Natural killer cell (primary cell): ENCODE data around the gene MAP2K4. TPM values are rescaled to one million over a fixed set of nuclear protein-coding genes. Genes with fewer than 3 reads are reported as not detected.

Experiments used
- ATAC-seq, 3 donors: fragments of 150-1000 bp in 2 of 3; fragments of 200-7000 bp in 1 of 3; cut with Tn5 transposase; 1 replicate in 1 of 3; 2 replicates in 2 of 3; pipeline ENCODE4 v1.10.0; 2021; ENCODE audit warnings: mild to moderate bottlenecking in 2 of 3, moderate library complexity in 2 of 3
- DNase-seq, 2 donors: peaks; one replicate each; pipeline versions ENCODE4 v3.0.0 to v3.0.0-alpha.2; 2013 to 2021; ENCODE audit warnings: mixed read lengths in 1 of 2
- H3K27ac ChIP-seq: one replicate; pipeline ENCODE4 v1.5.1; 2013; ENCODE audit warnings: mild to moderate bottlenecking, low read length
- H3K27me3 ChIP-seq: one replicate; pipeline ENCODE4 v1.6.1; 2013; ENCODE audit warnings: low read length; ENCODE audit not compliant: control insufficient read depth, insufficient read depth
- H3K36me3 ChIP-seq: one replicate; pipeline ENCODE4 v1.6.1; 2013; ENCODE audit warnings: low read length; ENCODE audit not compliant: control insufficient read depth, insufficient read depth
- H3K4me1 ChIP-seq: one replicate; pipeline ENCODE4 v1.6.1; 2013; ENCODE audit warnings: low read length; ENCODE audit not compliant: control insufficient read depth, insufficient read depth
- H3K4me3 ChIP-seq: one replicate; pipeline ENCODE4 v1.5.1; 2013; ENCODE audit warnings: low read length
- H3K9me3 ChIP-seq: one replicate; pipeline ENCODE4 v1.6.1; 2013; ENCODE audit warnings: low read length; ENCODE audit not compliant: control insufficient read depth, insufficient read depth
- H3K27ac Mint-ChIP-seq, 2 donors: one replicate each; pipeline ENCODE4 v1.8.0; 2022; ENCODE audit warnings: mild to moderate bottlenecking in 2 of 2, mixed read lengths in 2 of 2, moderate library complexity in 1 of 2
- H3K27me3 Mint-ChIP-seq, 2 donors: one replicate each; pipeline ENCODE4 v1.8.0; 2022; ENCODE audit warnings: low read depth in 2 of 2, mixed read lengths in 2 of 2
- H3K36me3 Mint-ChIP-seq: one replicate; pipeline ENCODE4 v1.8.0; 2022; ENCODE audit warnings: mixed read lengths
- H3K4me1 Mint-ChIP-seq, 2 donors: one replicate each; pipeline ENCODE4 v1.8.0; 2022; ENCODE audit warnings: mixed read lengths in 2 of 2
- H3K4me3 Mint-ChIP-seq: one replicate; pipeline ENCODE4 v1.8.0; 2022; ENCODE audit warnings: mild to moderate bottlenecking, moderate library complexity, mixed read lengths
- H3K9me3 Mint-ChIP-seq, 2 donors: one replicate each; pipeline ENCODE4 v1.8.0; 2022; ENCODE audit warnings: mixed read lengths in 2 of 2
- WGBS: methylation state at CpG from one replicate; pipeline ENCODE4 v1.1.7; 2013; ENCODE audit warnings: missing lambda C conversion rate; ENCODE audit not compliant: insufficient coverage; 5-methylcytosine and 5-hydroxymethylcytosine counted together
- intact Hi-C: fragments of 100-400 bp; cut with micrococcal nuclease; formaldehyde crosslinking; loops from one replicate; pipeline ENCODE4 v1.14.2; 2022
- total RNA-seq, 4 donors: library from RNA; stranded (reverse); fragments of 120-200 nt in 1 of 4; gene quantifications; one replicate each; pipeline versions ENCODE4 v1.2.3 to v1.2.4, GENCODE V29; 2013 to 2022
- TF ChIP-seq, protein P1 (sequence below): fragments of 200-600 bp; IDR thresholded peaks from one replicate; pipeline ENCODE4 v1.8.0; 2022; ENCODE audit warnings: antibody characterized with exemption

The MAP2K4 gene
- total RNA-seq, 3 donors from 2014 or later (not counting 1 experiment from before 2014, with no cell fraction given) = 30.1 to 35.0 (median 33.7) TPM

DNA sequence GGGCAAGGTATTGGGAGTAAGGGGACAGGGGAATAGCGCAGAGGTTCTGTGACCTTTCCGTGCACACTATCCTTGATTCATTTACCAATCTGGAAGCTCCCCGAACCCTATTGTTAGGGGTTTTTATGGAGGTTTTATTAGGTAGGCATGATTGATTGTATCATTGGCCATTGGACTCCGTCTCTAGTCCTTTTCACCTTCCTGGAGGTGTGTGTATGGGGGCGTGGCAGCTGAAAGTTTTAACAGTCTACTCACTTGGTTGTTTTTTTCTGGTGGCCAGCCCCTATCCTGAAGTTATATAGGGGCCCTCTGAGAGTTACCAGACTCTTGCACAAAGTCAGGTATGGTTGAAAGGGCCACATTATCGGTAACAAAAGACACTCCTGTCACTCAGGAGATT lies 23.0 kb downstream of the MAP2K4 start:
- Histone ChIP-seq H3K27me3 (no peaks in the 10 kb centered on the region), H3K4me1 (no peaks in the 10 kb centered on the region), H3K36me3 (no peaks in the 10 kb centered on the region), H3K9me3 (no peaks in the 10 kb centered on the region), H3K27ac (no peak overlapping the region), H3K4me3 (no peak overlapping the region)
- 97% methylated on average over 6 of the region's 6 CpGs for WGBS
- DNase-seq = no peak
- no peak for ATAC-seq
- Mint-ChIP-seq H3K4me3 (no peak overlapping the region), H3K9me3 (no peaks in the 10 kb centered on the region), H3K36me3 (no peaks in the 10 kb centered on the region), H3K27me3 (no peaks in the 10 kb centered on the region), H3K27ac (no peak overlapping the region), H3K4me1 (peaks cover 65 to 74% of the 10 kb centered on the region in 2 donors)
- TF ChIP-seq, protein P1, sequence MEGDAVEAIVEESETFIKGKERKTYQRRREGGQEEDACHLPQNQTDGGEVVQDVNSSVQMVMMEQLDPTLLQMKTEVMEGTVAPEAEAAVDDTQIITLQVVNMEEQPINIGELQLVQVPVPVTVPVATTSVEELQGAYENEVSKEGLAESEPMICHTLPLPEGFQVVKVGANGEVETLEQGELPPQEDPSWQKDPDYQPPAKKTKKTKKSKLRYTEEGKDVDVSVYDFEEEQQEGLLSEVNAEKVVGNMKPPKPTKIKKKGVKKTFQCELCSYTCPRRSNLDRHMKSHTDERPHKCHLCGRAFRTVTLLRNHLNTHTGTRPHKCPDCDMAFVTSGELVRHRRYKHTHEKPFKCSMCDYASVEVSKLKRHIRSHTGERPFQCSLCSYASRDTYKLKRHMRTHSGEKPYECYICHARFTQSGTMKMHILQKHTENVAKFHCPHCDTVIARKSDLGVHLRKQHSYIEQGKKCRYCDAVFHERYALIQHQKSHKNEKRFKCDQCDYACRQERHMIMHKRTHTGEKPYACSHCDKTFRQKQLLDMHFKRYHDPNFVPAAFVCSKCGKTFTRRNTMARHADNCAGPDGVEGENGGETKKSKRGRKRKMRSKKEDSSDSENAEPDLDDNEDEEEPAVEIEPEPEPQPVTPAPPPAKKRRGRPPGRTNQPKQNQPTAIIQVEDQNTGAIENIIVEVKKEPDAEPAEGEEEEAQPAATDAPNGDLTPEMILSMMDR = no peak
- intact Hi-C loops = no loop called here

DNA sequence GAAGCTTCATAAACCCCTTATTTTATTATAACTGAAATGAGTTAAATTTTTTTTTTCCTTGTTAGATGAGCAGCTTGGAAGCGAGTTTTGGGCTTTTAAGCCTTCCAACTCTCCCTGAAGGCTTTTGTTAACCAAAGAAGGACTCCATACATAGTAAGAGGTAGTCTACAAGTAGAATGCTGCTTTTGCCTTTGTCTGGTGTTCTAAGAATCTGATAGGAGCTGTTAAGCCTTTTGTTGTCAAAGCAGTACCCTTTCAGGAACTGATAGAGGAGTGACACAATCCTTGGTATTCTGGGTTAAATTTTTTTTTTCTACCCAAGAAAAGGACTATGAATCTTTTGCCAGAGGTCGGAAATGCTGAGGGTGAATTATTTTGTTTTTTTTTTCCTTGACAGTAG lies 26.1 kb downstream of the MAP2K4 start:
- Histone ChIP-seq H3K27ac (no peak overlapping the region), H3K9me3 (no peaks in the 10 kb centered on the region), H3K36me3 (no peaks in the 10 kb centered on the region), H3K4me1 (no peaks in the 10 kb centered on the region), H3K4me3 (no peak overlapping the region), H3K27me3 (no peaks in the 10 kb centered on the region)
- Mint-ChIP-seq H3K9me3 (no peaks in the 10 kb centered on the region), H3K27me3 (no peaks in the 10 kb centered on the region), H3K4me1 (peaks cover 70 to 73% of the 10 kb centered on the region in 2 donors), H3K4me3 (no peak overlapping the region), H3K27ac (peak overlapping the region in 1 of 2 donors; percentile 0), H3K36me3 (no peaks in the 10 kb centered on the region)
- 57% methylated on average over 1 of the region's 2 CpGs for WGBS
- no peak for DNase-seq
- ATAC-seq = no peak
- TF ChIP-seq, protein P1 = no peak
- intact Hi-C loops = no loop called here

GRCh38 chr17:12047681-12048376 lies 27.2 kb downstream of the MAP2K4 start:
- Histone ChIP-seq H3K4me3 (no peak overlapping the region), H3K36me3 (no peaks in the 10 kb centered on the region), H3K27ac (no peak overlapping the region), H3K4me1 (no peaks in the 10 kb centered on the region), H3K9me3 (no peaks in the 10 kb centered on the region), H3K27me3 (no peaks in the 10 kb centered on the region)
- Mint-ChIP-seq H3K36me3 (no peaks in the 10 kb centered on the region), H3K27me3 (no peaks in the 10 kb centered on the region), H3K27ac (no peak overlapping the region), H3K9me3 (no peaks in the 10 kb centered on the region), H3K4me3 (no peak overlapping the region), H3K4me1 (peaks cover 70 to 72% of the 10 kb centered on the region in 2 donors)
- DNase-seq (no peak), ATAC-seq (no peak)
- WGBS = 91% methylated on average over 2 of the region's 3 CpGs
- TF ChIP-seq, protein P1 = no peak
- intact Hi-C loops = no loop called here
